H1 (cell line): ENCODE data around the gene GAB2.

Experiments
- JUN ChIP-seq: IDR thresholded peaks from 2 replicates; pipeline ENCODE4 v1.6.1; 2011; ENCODE audit warnings: low read depth, mild to moderate bottlenecking, improper control_type of control experiment, low read length
- POLR2A ChIP-seq, 2 experiments: IDR thresholded peaks; 1 replicate in 1 of 2; 2 replicates in 1 of 2; pipeline ENCODE4 v1.6.1; 2011; ENCODE audit warnings: low read depth in 2 of 2, low read length in 2 of 2, mild to moderate bottlenecking in 2 of 2; ENCODE audit errors: control extremely low read depth in 1 of 2
- TF ChIP-seq, protein P1 (sequence below), 3 experiments: IDR thresholded peaks; 1 replicate in 2 of 3; 2 replicates in 1 of 3; pipeline versions ENCODE4 v1.5.1 to v1.6.1; 2011; ENCODE audit warnings: low read length in 3 of 3, mild to moderate bottlenecking in 3 of 3, inconsistent platforms in 2 of 3, low read depth in 1 of 3, moderate library complexity in 1 of 3; ENCODE audit not compliant: insufficient read depth in 1 of 3; ENCODE audit errors: control extremely low read depth in 1 of 3

DNA sequence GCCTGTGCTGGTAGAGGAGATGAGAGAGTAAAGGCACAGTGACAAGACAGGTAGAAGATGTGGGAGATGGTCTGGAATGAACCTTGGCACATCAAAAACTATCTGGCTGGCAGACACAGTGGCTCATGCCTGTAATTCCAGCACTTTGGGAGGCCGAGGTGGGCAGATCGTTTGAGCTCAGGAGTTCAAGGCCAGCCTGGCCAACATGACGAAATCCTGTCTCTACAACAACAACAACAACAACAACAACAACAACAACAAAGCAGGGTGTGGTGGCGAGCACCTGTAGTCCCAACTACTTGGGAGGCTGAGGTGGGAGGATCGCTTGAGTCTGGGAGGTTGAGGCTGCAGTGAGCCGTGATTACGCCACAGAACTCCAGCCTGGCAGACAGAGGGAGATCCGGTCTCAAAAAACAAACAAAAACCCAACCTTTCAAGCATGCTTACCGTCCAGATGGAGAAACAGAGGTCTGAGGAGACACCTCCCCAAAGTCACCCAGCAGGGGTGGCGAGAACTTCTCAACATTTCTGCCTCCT, 240.9 kb downstream of the GAB2 start:
- TF ChIP-seq JUN (no peak), POLR2A (IDR thresholded peaks at IDR 0.05; ENCODE audit: control extremely low read depth in 1 of 2, low read depth in 2 of 2, low read length in 2 of 2) (no peak)
- TF ChIP-seq, protein P1, sequence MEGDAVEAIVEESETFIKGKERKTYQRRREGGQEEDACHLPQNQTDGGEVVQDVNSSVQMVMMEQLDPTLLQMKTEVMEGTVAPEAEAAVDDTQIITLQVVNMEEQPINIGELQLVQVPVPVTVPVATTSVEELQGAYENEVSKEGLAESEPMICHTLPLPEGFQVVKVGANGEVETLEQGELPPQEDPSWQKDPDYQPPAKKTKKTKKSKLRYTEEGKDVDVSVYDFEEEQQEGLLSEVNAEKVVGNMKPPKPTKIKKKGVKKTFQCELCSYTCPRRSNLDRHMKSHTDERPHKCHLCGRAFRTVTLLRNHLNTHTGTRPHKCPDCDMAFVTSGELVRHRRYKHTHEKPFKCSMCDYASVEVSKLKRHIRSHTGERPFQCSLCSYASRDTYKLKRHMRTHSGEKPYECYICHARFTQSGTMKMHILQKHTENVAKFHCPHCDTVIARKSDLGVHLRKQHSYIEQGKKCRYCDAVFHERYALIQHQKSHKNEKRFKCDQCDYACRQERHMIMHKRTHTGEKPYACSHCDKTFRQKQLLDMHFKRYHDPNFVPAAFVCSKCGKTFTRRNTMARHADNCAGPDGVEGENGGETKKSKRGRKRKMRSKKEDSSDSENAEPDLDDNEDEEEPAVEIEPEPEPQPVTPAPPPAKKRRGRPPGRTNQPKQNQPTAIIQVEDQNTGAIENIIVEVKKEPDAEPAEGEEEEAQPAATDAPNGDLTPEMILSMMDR (IDR thresholded peaks at IDR 0.05; ENCODE audit: control extremely low read depth in 1 of 3, insufficient read depth in 1 of 3, low read depth in 1 of 3, low read length in 3 of 3): no peak
